Brain microvascular endothelial cell (primary cell): ENCODE data around the gene LHFPL2.

ENCODE experiments used
- DNase-seq: peaks from one replicate; pipeline ENCODE4 v3.0.0-alpha.2; 2020
- H3K27ac ChIP-seq: fragments of 250-450 bp; sonication (Bioruptor Pico); 2 replicates; pipeline ENCODE4 v1.5.1; 2020; ENCODE audit warnings: mild to moderate bottlenecking, moderate library complexity
- H3K27me3 ChIP-seq: fragments of 250-450 bp; sonication (Bioruptor Pico); replicated peaks from 2 replicates; pipeline ENCODE4 v1.5.1; 2020; ENCODE audit warnings: mild to moderate bottlenecking
- H3K36me3 ChIP-seq: fragments of 250-450 bp; sonication (Bioruptor Pico); replicated peaks from 2 replicates; pipeline ENCODE4 v1.5.1; 2020; ENCODE audit warnings: mild to moderate bottlenecking
- H3K4me3 ChIP-seq: 2 replicates; pipeline ENCODE4 v1.5.1; 2011; ENCODE audit warnings: low read depth, mild to moderate bottlenecking, control low read depth, low read length, moderate library complexity
- in situ Hi-C: cut with HindIII; loops from 2 replicates; pipeline ENCODE4 v1.10.0; 2017; ENCODE audit warnings: low sequenced_read_pairs, low pct_ligation_motif_present
- TF ChIP-seq, protein P1 (sequence below): IDR thresholded peaks from 2 replicates; pipeline ENCODE4 v1.5.1; 2011; ENCODE audit warnings: low read depth, mild to moderate bottlenecking, moderate library complexity, low read length, control low read depth, inconsistent platforms; ENCODE audit errors: missing control alignments

LHFPL2 gene

DNA sequence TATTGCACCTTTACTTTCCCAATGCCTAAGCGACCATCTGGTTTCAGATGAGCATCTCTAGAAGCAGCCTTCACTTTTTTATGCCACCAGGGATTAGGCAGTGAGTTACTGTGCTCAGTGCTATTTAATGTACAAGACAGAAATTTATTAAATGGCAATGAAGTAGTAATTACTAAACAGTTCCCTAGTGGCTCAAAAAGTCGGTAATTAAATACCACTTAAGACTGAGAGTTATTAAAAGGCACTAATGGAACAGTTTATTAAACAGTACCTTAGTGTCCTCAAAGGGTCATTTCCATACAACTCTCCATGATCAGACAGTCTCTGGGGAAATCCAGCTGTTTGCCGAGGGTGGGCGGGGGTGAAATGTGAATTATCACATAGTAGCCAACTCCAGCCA, 42.3 kb downstream of the LHFPL2 start:
- TF ChIP-seq, protein P1, sequence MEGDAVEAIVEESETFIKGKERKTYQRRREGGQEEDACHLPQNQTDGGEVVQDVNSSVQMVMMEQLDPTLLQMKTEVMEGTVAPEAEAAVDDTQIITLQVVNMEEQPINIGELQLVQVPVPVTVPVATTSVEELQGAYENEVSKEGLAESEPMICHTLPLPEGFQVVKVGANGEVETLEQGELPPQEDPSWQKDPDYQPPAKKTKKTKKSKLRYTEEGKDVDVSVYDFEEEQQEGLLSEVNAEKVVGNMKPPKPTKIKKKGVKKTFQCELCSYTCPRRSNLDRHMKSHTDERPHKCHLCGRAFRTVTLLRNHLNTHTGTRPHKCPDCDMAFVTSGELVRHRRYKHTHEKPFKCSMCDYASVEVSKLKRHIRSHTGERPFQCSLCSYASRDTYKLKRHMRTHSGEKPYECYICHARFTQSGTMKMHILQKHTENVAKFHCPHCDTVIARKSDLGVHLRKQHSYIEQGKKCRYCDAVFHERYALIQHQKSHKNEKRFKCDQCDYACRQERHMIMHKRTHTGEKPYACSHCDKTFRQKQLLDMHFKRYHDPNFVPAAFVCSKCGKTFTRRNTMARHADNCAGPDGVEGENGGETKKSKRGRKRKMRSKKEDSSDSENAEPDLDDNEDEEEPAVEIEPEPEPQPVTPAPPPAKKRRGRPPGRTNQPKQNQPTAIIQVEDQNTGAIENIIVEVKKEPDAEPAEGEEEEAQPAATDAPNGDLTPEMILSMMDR, result no peak
- DNase-seq, result no peak
- no peak overlapping the region for H3K27ac ChIP-seq
- H3K27me3 ChIP-seq, result no peaks in the 10 kb centered on the region
- H3K36me3 ChIP-seq, result peaks cover 3% of the 10 kb centered on the region
- no peak overlapping the region for H3K4me3 ChIP-seq
- in situ Hi-C loops, result no loop called here

DNA sequence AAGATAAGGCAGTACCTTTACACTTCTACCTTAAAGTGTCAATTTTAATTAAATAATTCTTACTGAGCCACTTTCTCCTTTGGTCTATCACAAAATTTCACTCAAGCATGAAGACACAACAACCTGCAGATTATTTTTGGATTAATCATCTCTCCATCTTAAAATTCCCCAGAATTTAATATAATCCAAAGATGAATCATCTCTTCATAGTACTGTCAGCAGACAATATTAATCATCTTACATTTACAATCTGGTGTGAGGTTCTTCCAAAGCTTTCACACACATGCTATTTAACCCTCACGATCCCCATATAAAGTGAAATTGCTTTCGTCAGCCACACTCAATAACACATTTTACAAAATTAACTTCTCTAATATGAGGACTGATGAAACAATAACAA, 43.0 kb downstream of the LHFPL2 start:
- H3K27me3 ChIP-seq, result no peaks in the 10 kb centered on the region
- DNase-seq, result no peak
- peaks cover 3% of the 10 kb centered on the region for H3K36me3 ChIP-seq
- no peak overlapping the region for H3K4me3 ChIP-seq
- TF ChIP-seq, protein P1, result no peak
- in situ Hi-C loops, result no loop called here
- peak overlapping the region; percentile 1 for H3K27ac ChIP-seq

DNA sequence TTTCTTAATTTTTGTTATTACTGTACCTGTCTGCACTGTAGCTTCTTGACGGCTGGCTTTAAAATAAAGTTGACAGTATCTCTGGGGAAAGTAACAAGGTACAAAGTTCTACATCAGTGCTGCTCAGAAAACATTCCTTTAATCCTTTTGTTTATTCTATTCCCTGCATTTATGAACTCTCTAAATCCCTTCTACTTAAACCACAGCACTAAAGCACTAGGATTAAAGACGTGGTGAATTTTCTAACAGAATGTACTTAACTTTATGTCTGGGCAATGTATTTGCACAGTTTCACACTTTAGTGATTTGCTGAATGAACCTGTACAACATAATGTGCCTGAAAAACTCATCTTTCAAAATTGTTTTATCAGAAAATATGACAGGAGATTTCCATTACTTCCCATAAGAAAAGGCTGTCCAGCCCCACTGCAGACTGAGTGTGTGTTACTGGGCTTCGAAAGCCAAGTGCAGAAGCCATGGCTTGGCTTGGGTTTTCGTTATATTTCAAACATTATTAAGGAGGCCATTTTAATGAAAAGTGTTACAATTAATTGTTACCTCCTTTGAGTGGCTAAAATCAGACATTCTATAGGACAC, 43.8 kb downstream of the LHFPL2 start:
- Histone ChIP-seq H3K27me3 (no peaks in the 10 kb centered on the region), H3K27ac (no peak overlapping the region), H3K4me3 (no peak overlapping the region), H3K36me3 (no peaks in the 10 kb centered on the region)
- TF ChIP-seq, protein P1, result no peak
- in situ Hi-C loops, result no loop called here
- DNase-seq, result no peak

DNA sequence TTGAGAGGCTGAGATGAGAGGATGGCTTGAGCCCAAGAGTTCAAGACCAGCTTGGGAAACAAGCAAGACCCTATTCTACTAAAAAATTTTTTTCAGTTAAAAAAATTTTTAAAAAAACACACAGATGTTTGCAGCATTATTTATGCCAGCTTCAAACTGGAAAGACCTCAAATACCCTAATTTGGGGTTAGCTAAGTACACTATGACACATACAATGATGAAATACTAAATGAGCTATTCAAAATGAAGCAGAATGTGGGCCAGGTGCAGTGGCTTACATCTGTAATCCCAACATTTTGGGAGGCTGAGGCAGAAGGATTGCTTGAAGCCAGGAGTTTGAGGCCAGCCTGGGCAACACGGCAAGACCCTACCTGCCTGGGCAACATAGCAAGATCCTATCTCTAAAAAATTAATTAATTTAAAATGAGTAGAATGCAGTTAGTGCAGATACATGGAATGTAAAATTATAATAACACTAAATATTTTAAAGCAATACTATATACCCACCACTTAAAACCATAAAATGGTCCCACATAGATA, 44.9 kb downstream of the LHFPL2 start:
- Histone ChIP-seq H3K27me3 (no peaks in the 10 kb centered on the region), H3K36me3 (no peaks in the 10 kb centered on the region), H3K27ac (no peak overlapping the region), H3K4me3 (no peak overlapping the region)
- TF ChIP-seq, protein P1, result no peak
- in situ Hi-C loops, result no loop called here
- DNase-seq, result no peak

DNA sequence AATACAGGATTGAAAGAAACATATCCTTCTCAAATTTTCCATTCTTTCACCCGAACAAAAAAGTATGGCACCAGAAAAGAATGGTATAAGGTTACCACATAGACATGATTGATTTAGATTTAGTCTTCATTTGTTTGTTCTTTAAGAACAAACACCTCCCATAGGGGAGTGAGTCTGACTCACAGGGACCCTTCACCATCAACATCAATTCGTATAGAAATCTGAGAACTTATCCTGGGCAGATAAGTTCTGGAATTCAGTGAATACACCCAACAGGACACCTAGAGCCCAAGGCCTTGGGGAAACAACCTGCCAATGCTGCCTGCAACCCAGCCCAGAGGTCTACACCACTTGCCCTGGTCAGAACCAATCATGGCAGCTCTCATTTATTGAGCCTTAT, 46.2 kb downstream of the LHFPL2 start:
- TF ChIP-seq, protein P1, result no peak
- H3K4me3 ChIP-seq, result no peak overlapping the region
- peak overlapping the region; percentile 95 for H3K27ac ChIP-seq
- no peaks in the 10 kb centered on the region for H3K27me3 ChIP-seq
- no peaks in the 10 kb centered on the region for H3K36me3 ChIP-seq
- DNase-seq, result no peak
- in situ Hi-C loops, result no loop called here

DNA sequence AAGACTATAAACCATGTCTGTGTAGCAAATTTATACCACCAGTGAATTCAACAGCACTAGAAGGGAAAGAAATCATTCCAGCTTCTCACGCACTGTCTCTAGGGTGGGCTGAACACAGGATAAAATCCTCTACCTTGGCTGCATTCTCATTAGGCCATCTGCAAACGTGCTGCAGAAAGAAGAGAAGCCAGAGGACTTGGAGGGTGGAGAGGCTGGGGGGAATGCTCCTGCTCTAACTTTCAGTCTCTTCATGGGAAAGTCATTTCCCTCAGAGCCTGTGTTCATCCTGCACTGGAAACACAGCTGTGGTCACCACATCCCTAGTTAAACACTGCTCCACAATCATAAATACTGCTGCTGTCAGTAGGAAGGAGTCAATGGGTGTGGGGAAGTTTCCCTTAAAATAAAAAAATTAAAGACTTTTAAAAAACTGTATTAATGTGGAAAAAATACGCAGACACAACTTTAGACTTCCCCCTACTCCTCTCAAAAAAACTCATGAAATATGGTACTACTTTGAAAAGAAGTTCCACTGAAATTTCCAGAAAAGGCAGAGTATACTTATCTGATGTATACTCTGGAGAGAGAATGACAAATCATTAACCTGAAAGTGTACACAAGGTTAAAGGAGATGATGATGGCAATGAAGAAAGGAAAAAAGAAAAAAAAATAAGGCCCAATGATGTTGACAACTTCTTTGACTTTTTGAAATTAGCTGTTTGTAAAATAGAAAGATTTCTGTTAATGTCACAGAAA, 46.8 kb downstream of the LHFPL2 start:
- TF ChIP-seq, protein P1, result no peak
- peak overlapping the region; percentile 95 for H3K27ac ChIP-seq
- no peak overlapping the region for H3K4me3 ChIP-seq
- DNase-seq, result no peak
- no peaks in the 10 kb centered on the region for H3K36me3 ChIP-seq
- H3K27me3 ChIP-seq, result no peaks in the 10 kb centered on the region
- in situ Hi-C loops, result no loop called here
